Neural crest cell (in vitro differentiated cells): ENCODE data around the gene ATF6. TPM values are rescaled to one million over a fixed set of nuclear protein-coding genes. Genes with fewer than 3 reads are reported as not detected.

Experiments used
- DNase-seq: peaks from one replicate; pipeline ENCODE4 v3.0.0; 2021; ENCODE audit warnings: low read depth, mixed read lengths, low spot score
- H3K27ac Mint-ChIP-seq: one replicate; pipeline ENCODE4 v1.8.0; 2021; ENCODE audit warnings: mild to moderate bottlenecking, mixed read lengths; ENCODE audit not compliant: unreplicated experiment
- H3K27me3 Mint-ChIP-seq: 2 replicates; pipeline ENCODE4 v1.8.0; 2021; ENCODE audit warnings: low read depth, mild to moderate bottlenecking, mixed read lengths
- H3K36me3 Mint-ChIP-seq: 2 replicates; pipeline ENCODE4 v1.8.0; 2021; ENCODE audit warnings: low read depth, mild to moderate bottlenecking, mixed read lengths
- H3K4me1 Mint-ChIP-seq: 2 replicates; pipeline ENCODE4 v1.8.0; 2021; ENCODE audit warnings: mixed read lengths
- H3K4me3 Mint-ChIP-seq: one replicate; pipeline ENCODE4 v1.8.0; 2021; ENCODE audit warnings: mild to moderate bottlenecking, mixed read lengths
- H3K9me3 Mint-ChIP-seq: 2 replicates; pipeline ENCODE4 v1.8.0; 2021; ENCODE audit warnings: mixed read lengths
- CTCF ChIP-seq: fragments of 200-600 bp; sonication (generic); conservative IDR thresholded peaks from 2 replicates; pipeline ENCODE4 v1.5.0; 2021; ENCODE audit warnings: antibody characterized with exemption, mild to moderate bottlenecking
- total RNA-seq: library from RNA; stranded (reverse); gene quantifications from 2 replicates; pipeline ENCODE4 v1.2.1, GENCODE V29; 2021

Gene ATF6
- total RNA-seq, 1 donor from 2014 or later, result 17.8 TPM

- no peak for TF ChIP-seq CTCF
- H3K9me3 Mint-ChIP-seq, result no peaks in the 10 kb centered on the region
- no peak for DNase-seq
- no peaks in the 10 kb centered on the region for H3K4me1 Mint-ChIP-seq
- H3K36me3 Mint-ChIP-seq, result peaks cover 3% of the 10 kb centered on the region
- H3K27ac Mint-ChIP-seq, result no peak overlapping the region
- no peak overlapping the region for H3K4me3 Mint-ChIP-seq
- H3K27me3 Mint-ChIP-seq, result no peaks in the 10 kb centered on the region
Observed at GRCh38 chr1:161921491-161921890, 155.4 kb downstream of the ATF6 start.

- no peaks in the 10 kb centered on the region for H3K9me3 Mint-ChIP-seq
- H3K4me3 Mint-ChIP-seq, result no peak overlapping the region
- no peaks in the 10 kb centered on the region for H3K4me1 Mint-ChIP-seq
- H3K27me3 Mint-ChIP-seq, result no peaks in the 10 kb centered on the region
- no peak overlapping the region for H3K27ac Mint-ChIP-seq
- TF ChIP-seq CTCF, result no peak
- DNase-seq, result no peak
- peaks cover 3% of the 10 kb centered on the region for H3K36me3 Mint-ChIP-seq
Observed at GRCh38 chr1:161921990-161922389, 155.9 kb downstream of the ATF6 start.

- H3K27me3 Mint-ChIP-seq, result no peaks in the 10 kb centered on the region
- H3K4me3 Mint-ChIP-seq, result no peak overlapping the region
- H3K27ac Mint-ChIP-seq, result no peak overlapping the region
- H3K36me3 Mint-ChIP-seq, result peaks cover 3% of the 10 kb centered on the region
- DNase-seq, result no peak
- H3K4me1 Mint-ChIP-seq, result no peaks in the 10 kb centered on the region
- H3K9me3 Mint-ChIP-seq, result no peaks in the 10 kb centered on the region
- no peak for TF ChIP-seq CTCF
Observed at GRCh38 chr1:161928056-161928455, 161.9 kb downstream of the ATF6 start.

- no peak for TF ChIP-seq CTCF
- no peaks in the 10 kb centered on the region for H3K27me3 Mint-ChIP-seq
- peaks cover 3% of the 10 kb centered on the region for H3K36me3 Mint-ChIP-seq
- H3K27ac Mint-ChIP-seq, result no peak overlapping the region
- H3K9me3 Mint-ChIP-seq, result no peaks in the 10 kb centered on the region
- no peaks in the 10 kb centered on the region for H3K4me1 Mint-ChIP-seq
- no peak overlapping the region for H3K4me3 Mint-ChIP-seq
- DNase-seq, result no peak
Observed at GRCh38 chr1:161929137-161929536, 163.0 kb downstream of the ATF6 start.

GRCh38 chr1:161930064-161930463, 163.9 kb downstream of the ATF6 start:
- H3K27ac Mint-ChIP-seq, result no peak overlapping the region
- no peak overlapping the region for H3K4me3 Mint-ChIP-seq
- H3K36me3 Mint-ChIP-seq, result peaks cover 3% of the 10 kb centered on the region
- no peak for TF ChIP-seq CTCF
- H3K9me3 Mint-ChIP-seq, result no peaks in the 10 kb centered on the region
- DNase-seq, result no peak
- H3K4me1 Mint-ChIP-seq, result no peaks in the 10 kb centered on the region
- H3K27me3 Mint-ChIP-seq, result no peaks in the 10 kb centered on the region

GRCh38 chr1:161932668-161933067, 166.5 kb downstream of the ATF6 start:
- Mint-ChIP-seq H3K4me3 (no peak overlapping the region), H3K4me1 (no peaks in the 10 kb centered on the region), H3K9me3 (no peaks in the 10 kb centered on the region), H3K36me3 (peaks cover 3% of the 10 kb centered on the region), H3K27me3 (no peaks in the 10 kb centered on the region), H3K27ac (no peak overlapping the region)
- DNase-seq, result no peak
- no peak for TF ChIP-seq CTCF
